HG02852 (cell line): Measurements from ENCODE around the gene UGP2.
"Not testable (repeated sequence)": the region's sequence is repeated elsewhere in the genome, so short reads cannot be mapped to it uniquely, and the experiment has no call there.

ENCODE experiments used
- ATAC-seq: cut with Tn5 transposase; IDR thresholded peaks from one replicate; pipeline ENCODE4 v1.9.1; 2021; ENCODE audit warnings: mild to moderate bottlenecking, moderate library complexity; ENCODE audit not compliant: unreplicated experiment

UGP2 gene

GRCh38 chr2:63840081-63840784 is 1.5 kb upstream of the UGP2 start:
- ATAC-seq, result peak; percentile 24

DNA sequence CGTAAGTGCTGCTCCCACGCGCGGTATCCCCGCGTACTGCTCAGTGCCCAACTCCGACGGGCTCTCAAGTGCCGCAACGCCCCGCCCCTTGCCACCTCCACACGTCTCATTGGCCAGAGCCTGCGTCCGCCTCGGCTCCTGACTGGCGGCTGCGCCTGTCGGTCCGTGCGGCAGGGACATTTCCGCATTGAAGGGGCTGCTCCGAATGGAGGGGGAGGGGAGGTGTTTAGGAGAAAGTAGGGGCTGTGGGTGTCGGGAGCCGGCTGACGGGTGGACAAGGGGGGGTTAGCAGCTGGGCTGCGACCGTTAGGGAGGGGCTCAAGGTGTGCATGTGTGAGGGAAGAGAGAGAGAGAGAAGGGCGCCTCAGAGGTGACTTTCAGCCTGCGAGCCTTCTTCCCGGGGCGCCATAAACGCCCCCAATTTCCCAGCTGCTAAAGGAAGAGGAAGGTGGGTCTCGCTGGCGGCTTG is 877 bp upstream of the UGP2 start:
- peak; percentile 87 for ATAC-seq

DNA sequence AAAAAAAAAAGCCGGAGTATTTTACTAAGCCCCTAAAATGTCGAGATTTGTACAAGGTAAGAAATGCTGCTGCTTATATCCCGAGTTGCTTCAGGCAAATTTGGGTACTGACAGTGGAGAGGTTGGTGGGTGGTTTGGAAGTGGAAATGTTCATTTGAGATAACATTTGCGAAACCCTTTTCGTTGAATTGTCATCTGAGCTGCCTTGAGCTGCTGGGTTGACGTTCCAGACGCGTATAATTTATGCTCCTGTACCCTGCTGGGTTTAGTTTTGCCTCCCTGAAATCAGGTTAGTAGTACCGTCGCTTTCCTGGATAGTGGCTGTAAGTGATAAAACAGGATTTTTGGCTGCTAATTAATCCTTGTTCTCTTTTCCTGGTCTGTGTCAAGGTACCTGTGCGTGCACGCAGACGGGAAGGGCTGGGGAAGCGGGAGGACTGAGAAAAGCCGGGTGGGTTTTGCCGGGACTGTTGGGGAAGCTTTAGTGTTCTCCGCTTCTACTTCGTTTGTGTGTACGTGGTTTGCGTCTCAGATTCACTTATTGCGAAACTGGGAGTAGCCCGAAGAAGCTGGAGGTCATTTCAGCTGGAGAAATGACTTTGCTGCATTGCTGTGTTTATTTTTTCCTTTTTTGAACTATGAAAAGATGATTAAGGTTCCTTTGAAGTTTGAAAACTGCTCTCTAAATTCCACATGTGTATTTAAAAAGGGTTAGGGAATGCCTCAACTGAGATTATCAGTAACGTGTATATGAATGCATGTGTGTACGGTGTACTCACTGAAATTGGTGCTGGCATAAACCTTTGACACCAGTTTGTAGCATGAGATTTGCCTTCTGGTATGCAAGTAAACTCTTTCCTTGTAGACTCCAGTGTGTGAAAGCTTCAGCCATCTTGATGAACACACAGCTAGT is 709 bp downstream of the UGP2 start:
- ATAC-seq, result no peak

DNA sequence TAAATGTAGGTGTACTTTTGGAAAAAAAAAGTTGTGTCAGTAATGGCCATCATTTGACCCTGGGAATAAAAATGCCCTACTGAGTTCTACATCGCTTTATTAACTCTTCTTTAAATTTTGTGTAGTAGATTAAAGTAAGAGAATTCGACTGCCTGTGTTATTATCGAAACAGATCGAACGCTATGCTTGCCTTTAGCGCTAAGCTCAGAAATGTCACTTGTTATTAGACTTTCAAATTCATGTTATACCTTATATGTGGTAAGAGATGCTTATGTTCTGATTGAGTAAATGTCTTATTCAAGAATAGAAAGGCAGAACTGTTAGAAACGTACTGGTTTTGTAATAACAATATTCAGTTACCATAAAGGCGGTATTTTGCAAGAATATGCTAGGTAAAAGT is 1.4 kb downstream of the UGP2 start:
- ATAC-seq, result no peak

- no peak for ATAC-seq
Observed at GRCh38 chr2:63843791-63844190, 2.1 kb downstream of the UGP2 start.

- ATAC-seq, result no peak
Observed at GRCh38 chr2:63844616-63845015, 2.9 kb downstream of the UGP2 start.

- no peak for ATAC-seq
Observed at GRCh38 chr2:63845866-63846265, 4.2 kb downstream of the UGP2 start.

DNA sequence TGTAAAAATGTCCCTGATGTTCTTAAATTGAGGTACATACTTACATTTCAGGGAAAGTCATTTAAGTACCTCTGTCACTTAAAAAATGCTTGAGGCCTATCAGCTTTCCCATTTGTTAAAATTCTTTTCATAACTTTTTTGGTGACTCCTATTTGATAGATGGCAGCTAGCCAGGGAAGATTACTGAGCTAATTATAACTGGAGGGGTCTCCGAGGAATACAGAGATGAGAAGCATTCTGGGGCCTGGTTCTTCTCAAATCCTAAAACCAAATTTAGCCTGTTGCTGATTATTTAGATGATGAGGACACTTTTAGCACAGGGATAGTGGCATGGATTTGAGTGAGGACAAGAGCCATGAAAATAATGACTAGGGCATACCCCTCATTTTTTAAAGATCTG is 4.8 kb downstream of the UGP2 start:
- no peak for ATAC-seq

- ATAC-seq, result not testable (repeated sequence)
Observed at GRCh38 chr2:63847571-63847970, 5.9 kb downstream of the UGP2 start.

GRCh38 chr2:63849381-63850203 is 7.9 kb downstream of the UGP2 start:
- no peak for ATAC-seq

GRCh38 chr2:63850204-63850571 is 8.5 kb downstream of the UGP2 start:
- no peak for ATAC-seq

GRCh38 chr2:63850649-63851048 is 9.0 kb downstream of the UGP2 start:
- no peak for ATAC-seq

DNA sequence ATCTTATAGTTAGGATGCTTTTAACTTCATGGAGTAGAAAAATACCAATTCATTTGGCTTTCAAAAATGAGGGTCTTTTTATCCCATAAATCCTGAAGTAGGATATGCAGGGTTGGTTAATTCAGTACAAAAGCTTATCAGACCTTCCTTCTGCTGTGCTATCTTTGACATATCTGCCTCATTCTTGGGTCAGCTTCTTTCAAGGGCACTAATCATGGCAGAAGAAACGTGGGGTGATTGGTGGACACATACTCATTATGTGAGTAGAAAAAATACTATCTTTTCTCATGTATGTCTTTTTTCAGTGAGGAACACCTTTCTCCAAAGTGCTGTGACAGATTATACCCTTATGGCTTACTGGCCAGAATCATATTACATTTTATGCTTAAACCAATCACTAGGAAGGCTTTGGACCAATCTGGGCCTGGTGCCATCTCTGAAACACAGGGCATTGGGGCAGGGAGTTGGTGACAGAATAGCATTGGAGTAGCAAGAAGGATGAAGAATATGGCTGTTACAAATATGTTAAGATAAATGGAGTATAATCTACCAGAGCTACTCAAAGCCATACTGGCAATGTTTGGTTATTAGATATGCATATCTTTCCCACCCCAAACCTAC is 10.1 kb downstream of the UGP2 start:
- ATAC-seq, result no peak

DNA sequence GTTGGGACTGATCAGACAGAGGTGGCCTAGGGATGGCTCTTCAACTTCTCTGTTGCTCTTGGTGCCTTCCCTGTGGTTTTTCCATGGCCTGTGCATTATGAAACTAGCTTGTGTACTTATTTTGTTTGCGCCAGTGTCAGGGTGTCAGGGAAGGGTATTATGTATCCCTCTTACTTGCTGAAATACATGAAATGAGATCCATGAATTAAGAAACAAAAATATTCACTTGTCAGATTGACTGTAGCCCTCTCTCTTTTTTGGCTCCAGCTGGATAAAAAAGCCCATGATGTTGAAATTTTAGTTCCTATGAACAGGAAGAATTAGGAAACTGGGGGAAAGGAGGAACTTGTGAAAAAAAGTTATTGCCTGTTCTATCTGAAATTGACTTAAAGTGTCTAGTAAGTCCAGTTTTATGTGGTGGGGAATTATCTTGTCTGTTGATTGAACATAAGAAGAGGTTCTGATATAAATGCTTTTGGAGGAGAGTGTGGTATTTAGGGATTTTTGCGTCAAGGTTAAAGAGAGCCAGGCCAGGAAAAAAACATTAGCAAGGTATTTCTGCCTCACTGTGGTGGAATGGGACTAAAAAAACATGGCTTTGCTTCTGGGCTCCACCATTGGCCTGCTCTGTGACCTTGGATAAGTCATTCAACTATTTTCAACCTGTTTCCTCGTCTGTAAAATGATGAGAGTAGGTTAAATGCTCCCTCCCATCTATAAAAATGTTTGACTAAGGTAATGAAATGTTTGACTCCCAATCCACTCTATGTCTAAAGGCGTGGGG is 12.0 kb downstream of the UGP2 start:
- no peak for ATAC-seq

GRCh38 chr2:63855418-63856302 is 14.0 kb downstream of the UGP2 start:
- no peak for ATAC-seq

DNA sequence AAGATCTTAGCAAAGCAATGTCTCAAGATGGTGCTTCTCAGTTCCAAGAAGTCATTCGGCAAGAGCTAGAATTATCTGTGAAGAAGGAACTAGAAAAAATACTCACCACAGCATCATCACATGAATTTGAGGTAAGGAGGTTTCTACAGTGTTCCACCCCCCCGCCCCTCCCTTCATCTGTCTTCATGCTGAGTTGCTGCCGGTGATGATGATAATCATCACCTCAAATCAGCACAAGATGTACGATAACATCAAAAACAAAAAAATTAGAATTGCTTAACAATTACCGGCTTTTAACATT is 14.6 kb downstream of the UGP2 start:
- no peak for ATAC-seq

DNA sequence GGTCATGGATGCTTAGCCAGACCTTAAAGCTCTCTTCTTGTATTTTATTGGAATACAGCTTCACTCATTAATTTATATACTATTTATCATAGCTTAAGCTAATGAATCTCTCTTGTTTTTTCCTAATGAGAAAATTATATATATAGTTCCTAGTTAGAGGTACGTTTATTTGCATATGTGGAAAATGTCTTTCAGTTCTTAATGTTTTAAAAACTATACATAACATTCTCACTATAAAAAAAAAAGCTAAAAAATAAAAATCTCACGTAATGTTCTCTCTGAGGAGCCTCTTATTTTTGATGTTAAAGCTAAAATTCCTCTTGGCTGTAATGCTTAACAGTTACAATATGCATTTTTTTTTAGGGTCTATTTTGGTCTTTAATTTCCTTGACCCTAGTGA is 16.6 kb downstream of the UGP2 start:
- no peak for ATAC-seq

DNA sequence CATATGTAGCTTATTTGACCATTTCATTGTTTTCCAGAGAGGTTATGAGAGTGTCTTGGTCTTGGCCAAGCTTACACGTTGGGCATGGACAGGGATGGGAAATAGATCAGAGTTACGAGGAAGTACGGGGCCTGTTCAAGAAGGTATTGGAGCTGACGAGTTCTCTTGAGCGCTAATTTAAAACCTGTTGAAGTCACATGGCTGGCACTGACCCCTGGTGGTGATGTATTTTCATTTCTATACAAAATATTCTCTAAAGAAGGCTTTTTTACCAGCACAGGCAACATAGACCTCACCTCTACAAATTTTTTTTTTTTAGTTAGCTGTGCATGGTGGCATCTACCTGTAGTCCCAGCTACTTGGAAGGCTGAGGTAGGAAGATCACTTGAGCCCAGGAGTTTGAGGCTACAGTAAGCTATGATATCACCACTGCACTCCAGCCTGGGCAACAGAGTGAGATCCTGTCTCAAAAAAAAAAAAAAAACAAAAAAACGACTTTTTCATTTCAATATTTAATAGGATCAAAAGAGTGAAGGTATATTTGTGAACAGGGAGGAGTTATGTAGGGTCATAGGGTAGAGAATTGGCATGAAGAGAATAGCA is 19.6 kb downstream of the UGP2 start:
- peak; percentile 63 for ATAC-seq

DNA sequence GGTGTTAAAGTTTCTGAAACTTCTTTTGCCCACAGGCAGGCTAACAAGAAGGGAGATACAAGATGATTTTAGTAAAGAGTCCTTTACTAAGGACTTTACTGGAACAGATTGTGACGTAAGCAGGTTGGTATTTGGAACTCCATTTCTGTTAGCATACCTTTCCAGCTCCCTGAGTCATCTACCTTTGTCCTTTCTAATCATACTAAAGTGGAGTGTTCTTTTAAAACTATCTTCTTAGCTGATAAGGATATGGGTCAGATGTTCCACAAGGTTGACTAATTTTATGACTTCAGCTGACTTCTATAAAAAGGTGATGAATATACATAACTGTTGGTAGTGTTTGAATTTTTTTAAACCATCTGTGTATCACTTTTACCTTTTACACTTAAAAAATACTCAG is 21.1 kb downstream of the UGP2 start:
- ATAC-seq, result no peak
